Ecto neural progenitor cell (in vitro differentiated cells): Measurements from ENCODE around the gene NUCB1.
"Not testable (repeated sequence)": the region's sequence is repeated elsewhere in the genome, so short reads cannot be mapped to it uniquely, and the experiment has no call there.

Experiments used
- DNase-seq: peaks from one replicate; pipeline ENCODE4 v3.0.0-alpha.2; 2018; ENCODE audit warnings: low spot score

The NUCB1 gene

DNA sequence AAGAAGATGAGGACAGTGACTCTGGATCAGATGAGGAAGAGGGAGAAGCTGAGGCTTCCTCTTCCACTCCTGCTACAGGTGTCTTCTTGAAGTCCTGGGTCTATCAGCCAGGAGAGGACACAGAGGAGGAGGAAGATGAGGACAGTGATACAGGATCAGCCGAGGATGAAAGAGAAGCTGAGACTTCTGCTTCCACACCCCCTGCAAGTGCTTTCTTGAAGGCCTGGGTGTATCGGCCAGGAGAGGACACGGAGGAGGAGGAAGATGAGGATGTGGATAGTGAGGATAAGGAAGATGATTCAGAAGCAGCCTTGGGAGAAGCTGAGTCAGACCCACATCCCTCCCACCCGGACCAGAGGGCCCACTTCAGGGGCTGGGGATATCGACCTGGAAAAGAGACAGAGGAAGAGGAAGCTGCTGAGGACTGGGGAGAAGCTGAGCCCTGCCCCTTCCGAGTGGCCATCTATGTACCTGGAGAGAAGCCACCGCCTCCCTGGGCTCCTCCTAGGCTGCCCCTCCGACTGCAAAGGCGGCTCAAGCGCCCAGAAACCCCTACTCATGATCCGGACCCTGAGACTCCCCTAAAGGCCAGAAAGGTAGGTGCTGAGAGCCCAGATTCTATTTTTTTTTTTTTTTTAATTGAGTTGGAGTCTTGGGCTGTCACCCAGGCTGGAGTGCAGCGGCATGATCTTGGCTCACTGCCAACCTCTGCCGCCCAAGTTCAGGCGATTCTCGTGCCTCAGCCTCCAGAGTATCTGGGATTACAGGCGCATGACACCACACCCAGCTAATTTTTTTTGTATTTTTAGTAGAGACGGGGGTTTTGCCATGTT is 25.6 kb upstream of the NUCB1 start:
- DNase-seq: no peak

- DNase-seq: not testable (repeated sequence)
Observed at GRCh38 chr19:48876043-48876981, 23.8 kb upstream of the NUCB1 start.

- no peak for DNase-seq
Observed at GRCh38 chr19:48877855-48878195, 22.3 kb upstream of the NUCB1 start.

- DNase-seq: no peak
Observed at GRCh38 chr19:48878196-48879024, 21.7 kb upstream of the NUCB1 start.

DNA sequence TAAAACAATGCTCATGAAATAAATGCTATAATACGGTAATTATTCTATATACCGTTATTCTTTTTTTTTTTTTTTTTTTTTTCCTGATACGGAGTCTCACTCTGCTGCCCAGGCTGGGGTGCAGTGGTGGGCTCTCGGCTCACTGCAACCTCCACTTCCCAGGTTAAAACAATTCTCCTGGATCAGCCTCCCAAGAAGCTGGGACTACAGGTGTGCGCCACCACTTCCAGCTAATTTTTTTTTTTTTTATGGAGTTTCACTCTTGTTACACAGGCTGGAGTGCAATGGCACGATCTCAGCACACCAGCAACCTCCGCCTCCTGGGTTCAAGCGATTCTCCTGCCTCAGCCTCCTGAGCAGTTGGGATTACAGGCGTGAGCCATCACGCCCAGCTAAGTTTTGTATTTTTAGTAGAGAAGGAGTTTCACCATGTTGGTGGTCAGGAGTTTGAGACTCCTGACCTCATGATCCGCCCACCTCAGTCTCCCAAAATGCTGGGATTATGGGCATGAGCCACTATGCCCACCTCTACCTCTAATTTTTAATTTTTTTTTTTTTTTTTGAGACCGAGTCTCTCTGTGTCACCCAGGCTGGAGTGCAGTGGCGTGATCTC is 21.0 kb upstream of the NUCB1 start:
- DNase-seq: no peak

- not testable (repeated sequence) for DNase-seq
Observed at GRCh38 chr19:48879696-48880095, 20.4 kb upstream of the NUCB1 start.

DNA sequence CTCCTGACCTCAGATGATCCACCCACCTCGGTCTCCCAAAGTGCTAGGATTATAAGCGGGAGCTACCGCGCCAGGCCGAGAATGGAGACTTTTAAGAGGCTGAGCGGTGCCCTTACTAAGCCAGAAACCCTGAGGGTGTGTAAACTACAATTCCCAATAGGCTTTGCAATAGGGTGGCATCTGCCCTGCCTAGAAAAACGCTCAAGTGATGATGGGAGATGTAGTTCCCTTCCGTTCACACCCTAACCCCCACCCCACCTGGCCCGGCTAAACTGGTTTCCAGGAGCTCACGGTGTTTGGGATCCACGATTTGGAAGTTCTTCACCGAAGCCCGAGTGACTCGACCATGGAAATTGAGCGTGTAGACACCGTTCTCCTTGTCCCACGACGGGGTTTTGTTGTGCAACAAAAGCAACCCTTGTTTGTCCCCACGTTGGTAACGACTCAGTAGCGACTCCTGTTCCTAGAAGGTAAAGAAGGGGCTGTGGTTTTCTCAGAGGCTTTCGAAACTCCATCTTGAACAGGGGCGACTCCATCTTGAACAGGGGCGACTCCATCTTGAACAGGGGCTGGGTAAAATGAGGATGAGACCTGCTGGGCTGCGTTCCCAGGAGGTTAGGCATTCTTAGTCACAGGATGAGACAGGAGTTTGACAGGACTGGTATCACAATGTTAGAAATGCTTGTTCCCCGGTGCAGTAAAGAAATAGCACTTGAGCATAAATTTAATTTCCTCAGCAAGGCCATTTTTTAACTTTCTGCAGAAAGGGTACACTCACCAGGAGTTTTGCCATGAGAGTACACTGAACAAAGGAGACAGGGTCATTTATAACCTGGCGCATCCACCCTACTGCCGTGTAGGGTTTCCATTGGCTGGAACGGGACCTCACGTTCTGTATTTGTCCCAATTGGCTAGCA is 18.1 kb upstream of the NUCB1 start:
- DNase-seq: no peak

GRCh38 chr19:48883726-48884125 is 16.4 kb upstream of the NUCB1 start:
- DNase-seq: no peak

DNA sequence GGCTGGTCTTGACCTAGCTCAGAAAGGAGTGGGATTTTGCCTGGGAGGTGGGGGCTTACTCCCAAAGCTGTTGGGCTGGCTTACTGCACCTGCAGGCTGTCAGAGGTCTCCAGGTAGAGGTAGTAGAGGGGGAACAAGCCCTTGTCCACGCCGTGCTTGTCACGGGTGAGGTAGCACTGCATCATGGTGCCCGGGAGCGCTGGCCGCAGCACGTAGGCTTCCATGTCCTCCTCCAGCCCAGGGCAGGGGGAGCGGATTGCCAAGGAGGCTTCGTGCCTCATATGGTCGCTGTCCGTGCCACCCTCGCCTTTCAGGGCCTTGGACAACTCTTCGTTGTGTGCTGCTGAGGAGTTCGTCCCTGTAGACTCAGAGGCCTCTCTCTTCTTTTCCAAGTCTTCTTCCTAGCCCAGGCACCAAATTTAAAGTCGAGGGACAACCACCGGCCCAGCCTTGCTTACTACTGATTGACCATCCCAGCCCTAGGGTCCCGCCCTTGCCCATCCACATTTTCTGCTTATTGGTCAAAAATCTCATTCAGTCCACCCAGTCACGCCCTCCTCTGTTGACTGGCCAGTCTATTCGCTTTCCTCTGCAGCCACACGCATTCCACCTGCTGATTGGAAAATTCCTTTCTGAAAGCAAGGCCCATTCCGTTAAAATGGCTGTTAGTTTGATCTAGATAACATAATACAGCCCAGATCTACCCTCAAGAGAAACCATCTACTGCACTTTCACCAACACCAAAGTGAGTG is 12.1 kb upstream of the NUCB1 start:
- DNase-seq: no peak

GRCh38 chr19:48889496-48889895 is 10.6 kb upstream of the NUCB1 start:
- DNase-seq: not testable (repeated sequence)

DNA sequence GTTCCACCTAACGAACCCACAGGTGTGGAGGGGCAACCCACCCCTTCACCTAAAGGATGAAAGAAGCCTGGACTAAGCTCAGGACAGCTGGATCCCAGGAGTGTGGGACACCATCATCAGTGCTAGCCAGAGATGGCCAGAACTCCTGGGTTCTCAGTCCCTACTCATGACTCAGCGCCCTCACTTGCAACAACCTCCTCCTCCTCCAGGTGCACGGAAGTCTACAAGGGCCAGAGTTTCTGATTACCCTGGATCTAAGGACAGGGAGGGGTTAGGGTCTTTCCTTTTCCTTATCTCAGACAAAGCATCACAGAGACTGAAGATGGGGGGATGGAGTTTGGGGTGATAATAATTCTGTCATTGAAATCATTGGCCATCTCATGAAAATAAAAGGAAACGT is 9.6 kb upstream of the NUCB1 start:
- no peak for DNase-seq

DNA sequence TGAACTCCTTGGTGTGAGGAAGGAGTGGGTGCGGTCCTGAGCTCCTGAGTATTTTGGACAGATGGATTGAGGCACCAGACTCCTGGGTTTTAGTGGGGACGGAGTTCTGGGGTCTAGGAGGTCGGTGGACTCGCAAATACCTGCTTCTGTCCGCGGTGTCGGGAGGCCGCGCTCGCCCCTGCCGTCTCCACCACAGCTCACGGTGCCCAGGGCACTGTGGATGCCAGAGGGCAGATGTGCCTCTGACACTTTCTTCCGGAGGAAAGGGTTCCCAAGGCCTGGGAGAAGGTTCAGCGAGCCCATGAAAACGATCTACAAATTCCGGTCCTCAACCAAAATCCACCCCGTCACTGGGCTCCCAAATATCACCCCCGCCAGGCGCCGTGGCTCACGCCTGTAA is 4.9 kb upstream of the NUCB1 start:
- DNase-seq: no peak

GRCh38 chr19:48896191-48896720 is 3.9 kb upstream of the NUCB1 start:
- peak; percentile 87 for DNase-seq

DNA sequence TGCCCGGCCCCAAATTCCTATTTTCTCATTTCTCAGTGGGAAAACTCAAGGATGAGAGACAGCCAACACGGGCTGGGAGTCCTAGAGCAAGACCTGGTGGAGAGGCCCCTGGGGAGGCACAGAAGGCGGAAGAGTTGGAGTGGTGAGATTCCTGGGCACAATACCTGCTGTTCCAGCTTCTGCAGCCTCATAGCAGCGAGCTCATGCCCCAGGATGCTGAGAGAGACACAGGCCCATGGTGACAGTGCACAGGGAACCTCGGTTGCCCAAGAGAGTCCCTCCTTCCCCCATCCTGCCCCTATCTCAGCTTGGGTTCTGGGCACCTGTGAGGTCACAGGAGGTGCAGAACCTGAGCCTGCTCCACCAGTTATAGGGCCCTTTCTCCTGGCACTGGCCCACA is 2.9 kb upstream of the NUCB1 start:
- DNase-seq: no peak

- DNase-seq: not testable (repeated sequence)
Observed at GRCh38 chr19:48899386-48899749, 744 bp upstream of the NUCB1 start.

- DNase-seq: no peak
Observed at GRCh38 chr19:48900477-48901406, 630 bp downstream of the NUCB1 start.

- not testable (repeated sequence) for DNase-seq
Observed at GRCh38 chr19:48902291-48902690, 2.2 kb downstream of the NUCB1 start.

GRCh38 chr19:48903788-48904187 is 3.7 kb downstream of the NUCB1 start:
- DNase-seq: not testable (repeated sequence)

DNA sequence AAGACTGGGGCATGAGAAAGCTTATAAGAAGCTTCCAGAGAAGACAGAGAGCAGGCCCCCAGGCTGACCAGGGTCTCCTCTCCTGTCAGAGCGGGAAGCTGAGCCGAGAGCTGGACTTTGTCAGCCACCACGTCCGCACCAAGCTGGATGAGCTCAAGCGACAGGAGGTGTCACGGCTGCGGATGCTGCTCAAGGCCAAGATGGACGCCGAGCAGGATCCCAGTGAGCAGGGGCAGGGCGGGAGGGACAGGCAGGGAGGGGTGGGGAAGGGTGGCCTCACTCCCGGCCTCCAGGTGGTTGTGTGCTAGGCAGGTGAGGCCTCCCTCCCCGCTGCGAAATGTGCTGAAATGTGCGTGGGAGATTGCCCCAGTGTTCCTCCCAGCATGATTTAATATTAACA is 5.6 kb downstream of the NUCB1 start:
- no peak for DNase-seq
